K562 (cell line): ENCODE data around the gene PLAC8L1. TPM values are rescaled to one million over a fixed set of nuclear protein-coding genes. Genes with fewer than 3 reads are reported as not detected.
"Not testable (repeated sequence)": the region's sequence is repeated elsewhere in the genome, so short reads cannot be mapped to it uniquely, and the experiment has no call there.

Experiments
- ATAC-seq: fragments of 200-7000 bp; cut with Tn5 transposase; 3 replicates; pipeline ENCODE4 v1.9.1; 2020; ENCODE audit warnings: moderate library complexity
- BruUV-seq: library from RNA; stranded (reverse); fragments of 400-500 nt; replicated peaks from 2 replicates; lab custom pipeline; 2021; lab: Mats Ljungman, UMichigan
- CTCF ChIA-PET: fragments of 300-600 bp; formaldehyde crosslinking; extraction: SDS; loops from one replicate; lab custom pipeline; 2021; ENCODE audit warnings: low intra/inter-chr PET ratio; lab: Yijun Ruan, JAX
- POLR2A ChIA-PET: fragments of 300-600, 350-650 bp; sonication (Branson Sonifier 250); formaldehyde crosslinking; extraction: SDS; loops from one replicate; lab custom pipeline; 2021; ENCODE audit warnings: antibody characterized with exemption, inconsistent platforms; lab: Yijun Ruan, JAX
- DNase-seq, 4 experiments: peaks; one replicate each; pipeline versions ENCODE4 v3.0.0 to v3.0.0-alpha.2; 2011 to 2018; ENCODE audit warnings: low spot score in 3 of 4, mixed read lengths in 3 of 4; ENCODE audit errors: extremely low read depth in 1 of 4
- FAIRE-seq: peaks from 2 replicates; lab custom pipeline; 2011; peaks lifted over from hg19 to GRCh38; lab: Jason Lieb, UNC
- H2AFZ ChIP-seq: 2 replicates; pipeline ENCODE4 v1.6.0; 2011; ENCODE audit warnings: low read depth, low read length, control low read depth, inconsistent platforms
- H3K27ac ChIP-seq: fragments of 200-600 bp; 3 replicates; pipeline ENCODE4 v1.8.0; 2011; ENCODE audit warnings: low read depth, mild to moderate bottlenecking, control low read depth, inconsistent platforms, low read length, moderate library complexity, mixed read lengths; ENCODE audit errors: extremely low read depth
- H3K27me3 ChIP-seq, 2 experiments: fragments of 300-600 bp in 1 of 2; 2 replicates in 1 of 2; 3 replicates in 1 of 2; pipeline versions ENCODE4 v1.6.0 to v1.8.0; 2011; ENCODE audit warnings: inconsistent platforms in 2 of 2, low read length in 2 of 2, mild to moderate bottlenecking in 1 of 2, mixed read lengths in 1 of 2, moderate library complexity in 1 of 2; ENCODE audit not compliant: control insufficient read depth in 2 of 2, insufficient read depth in 2 of 2
- H3K36me3 ChIP-seq: fragments of 300-600 bp; 3 replicates; pipeline ENCODE4 v1.8.0; 2011; ENCODE audit warnings: mild to moderate bottlenecking, low read length, inconsistent platforms; ENCODE audit not compliant: control insufficient read depth, insufficient read depth
- H3K4me1 ChIP-seq, 2 experiments: fragments of 200-600 bp in 1 of 2; replicated peaks in 1 of 2; 2 replicates in 1 of 2; 3 replicates in 1 of 2; pipeline versions ENCODE4 v1.5.1 to v1.8.0; 2011; ENCODE audit warnings: inconsistent platforms in 2 of 2, low read length in 2 of 2, mild to moderate bottlenecking in 1 of 2, mixed read lengths in 1 of 2, moderate library complexity in 1 of 2; ENCODE audit not compliant: control insufficient read depth in 2 of 2, insufficient read depth in 2 of 2
- H3K4me2 ChIP-seq: 2 replicates; pipeline ENCODE4 v1.6.1; 2011; ENCODE audit warnings: low read length, control low read depth, inconsistent platforms, mixed read lengths; ENCODE audit not compliant: insufficient read depth
- H3K4me3 ChIP-seq: fragments of 200-600 bp; sonication (generic), shearing (Covaris generic); 2 replicates; pipeline ENCODE4 v1.5.1; 2016; ENCODE audit warnings: control low read depth, inconsistent platforms
- H3K79me2 ChIP-seq: fragments of 200-600 bp; 3 replicates; pipeline ENCODE4 v1.8.0; 2011; ENCODE audit warnings: low read length, inconsistent platforms; ENCODE audit not compliant: control insufficient read depth, insufficient read depth
- H3K9ac ChIP-seq, 2 experiments: 2 replicates each; pipeline versions ENCODE4 v1.6.0 to v1.6.1; 2011; ENCODE audit warnings: low read depth in 2 of 2, low read length in 2 of 2, control low read depth in 1 of 2, inconsistent platforms in 1 of 2, mild to moderate bottlenecking in 1 of 2, mixed read lengths in 1 of 2; ENCODE audit not compliant: insufficient read depth in 1 of 2
- H3K9me1 ChIP-seq: one replicate; pipeline ENCODE4 v1.6.0; 2011; ENCODE audit warnings: inconsistent platforms, mild to moderate bottlenecking, low read length, moderate library complexity; ENCODE audit not compliant: control insufficient read depth, insufficient read depth
- H3K9me3 ChIP-seq: replicated peaks from 2 replicates; pipeline ENCODE4 v1.5.1; 2011; ENCODE audit warnings: low read depth, low read length, inconsistent platforms; ENCODE audit not compliant: control insufficient read depth, insufficient read depth
- H4K20me1 ChIP-seq: replicated peaks from 2 replicates; pipeline ENCODE4 v1.6.1; 2011; ENCODE audit warnings: low read length, inconsistent platforms, mixed read lengths; ENCODE audit not compliant: control insufficient read depth, insufficient read depth
- BRF1 ChIP-seq: IDR thresholded peaks from 3 replicates; pipeline ENCODE4 v1.6.1; 2011; ENCODE audit warnings: borderline replicate concordance, mild to moderate bottlenecking; ENCODE audit not compliant: insufficient read length; ENCODE audit errors: extremely low read depth
- CAMTA2 ChIP-seq: fragments of 250-450 bp; sonication (Bioruptor Pico); conservative IDR thresholded peaks from 2 replicates; pipeline ENCODE4 v1.5.1; 2022
- CBFA2T3 ChIP-seq: fragments of 450-650 bp; IDR thresholded peaks from 2 replicates; pipeline ENCODE4 v1.6.1; 2017
- CREBBP ChIP-seq: IDR thresholded peaks from one replicate; pipeline ENCODE4 v1.6.1; 2012; ENCODE audit warnings: low read depth, mild to moderate bottlenecking, control low read depth, inconsistent platforms, low read length
- DNMT1 ChIP-seq: fragments of 450-650 bp; IDR thresholded peaks from 2 replicates; pipeline ENCODE4 v1.6.1; 2016; ENCODE audit warnings: antibody characterized with exemption, mild to moderate bottlenecking
- GATA2 ChIP-seq: sonication (generic); formaldehyde crosslinking; IDR thresholded peaks from 2 replicates; pipeline ENCODE4 v1.4.0; 2020; ENCODE audit warnings: mild to moderate bottlenecking, missing genetic modification reagents
- HDAC2 ChIP-seq: fragments of 450-650 bp; IDR thresholded peaks from 2 replicates; pipeline ENCODE4 v1.6.1; 2016; ENCODE audit warnings: mild to moderate bottlenecking
- OTX1 ChIP-seq: fragments of 450-650 bp; formaldehyde crosslinking; IDR thresholded peaks from 2 replicates; pipeline ENCODE4 v1.4.0; 2022; ENCODE audit warnings: mild to moderate bottlenecking
- PHB ChIP-seq: fragments of 250-450 bp; sonication (Bioruptor Pico); IDR thresholded peaks from 2 replicates; pipeline ENCODE4 v1.5.0; 2021
- RBM39 ChIP-seq: fragments of 200-400 bp; formaldehyde crosslinking; optimal IDR thresholded peaks from 2 replicates; pipeline ENCODE3; 2018; ENCODE audit warnings: low read depth, low read length
- SAP30 ChIP-seq: fragments of 200-600 bp; sonication (generic); IDR thresholded peaks from 2 replicates; pipeline ENCODE4 v1.6.1; 2012; ENCODE audit warnings: borderline replicate concordance, low read depth, mild to moderate bottlenecking, moderate library complexity, low read length, control low read depth, inconsistent platforms; ENCODE audit not compliant: insufficient read depth, poor library complexity, severe bottlenecking
- SMC3 ChIP-seq: conservative IDR thresholded peaks from 2 replicates; pipeline ENCODE4 v1.6.1; 2011; ENCODE audit warnings: low read depth, low read length, improper control_type of control experiment; ENCODE audit not compliant: insufficient read depth
- SPI1 ChIP-seq: IDR thresholded peaks from 2 replicates; pipeline ENCODE4 v1.6.1; 2011; ENCODE audit warnings: low read depth, low read length, control low read depth, borderline replicate concordance
- SREBF2 ChIP-seq: sonication (generic); formaldehyde crosslinking; IDR thresholded peaks from 2 replicates; pipeline ENCODE4 v1.4.0; 2020; ENCODE audit warnings: mild to moderate bottlenecking, missing genetic modification reagents
- WHSC1 ChIP-seq: IDR thresholded peaks from one replicate; pipeline ENCODE4 v1.6.1; 2012; ENCODE audit warnings: low read length, control low read depth, inconsistent platforms
- ZFP36 ChIP-seq: fragments of 150-350 bp; IDR thresholded peaks from 2 replicates; pipeline ENCODE4 v1.6.1; 2018; ENCODE audit warnings: low read length, low read depth; ENCODE audit not compliant: partially characterized antibody
- ZNF143 ChIP-seq: sonication (generic); formaldehyde crosslinking; IDR thresholded peaks from 2 replicates; pipeline ENCODE4 v1.9.0; 2022; ENCODE audit warnings: mild to moderate bottlenecking, missing genetic modification reagents
- ZNF146 ChIP-seq: IDR thresholded peaks from one replicate; pipeline ENCODE4 v1.6.1; 2018; ENCODE audit warnings: missing compliant biosample characterization; ENCODE audit not compliant: unreplicated experiment
- ZNF23 ChIP-seq: fragments of 250-450 bp; sonication (Bioruptor Pico); IDR thresholded peaks from 2 replicates; pipeline ENCODE4 v1.4.0; 2020; ENCODE audit warnings: mild to moderate bottlenecking
- ZNF263 ChIP-seq: sonication (generic); formaldehyde crosslinking; IDR thresholded peaks from 2 replicates; pipeline ENCODE4 v1.8.0; 2022; ENCODE audit warnings: mild to moderate bottlenecking, missing genetic modification reagents, borderline replicate concordance
- ZNF584 ChIP-seq: fragments of 200-800 bp; sonication (Bioruptor generic); IDR thresholded peaks from 2 replicates; pipeline ENCODE4 v1.6.1; 2016; ENCODE audit warnings: low read depth, mild to moderate bottlenecking, missing genetic modification characterization, missing compliant biosample characterization
- WGBS: fragments of 100-300 bp; shearing (Covaris generic); methylation state at CpG from one replicate; pipeline ENCODE4 v1.1.6; 2016; ENCODE audit warnings: low coverage, mixed read lengths; ENCODE audit not compliant: insufficient coverage; ENCODE audit errors: missing lambda C conversion rate; 5-methylcytosine and 5-hydroxymethylcytosine counted together
- in situ Hi-C: fragments of 300-500 bp; cut with MboI; formaldehyde crosslinking; loops from 4 replicates; pipeline ENCODE4 v1.15.0; 2018; ENCODE audit warnings: inconsistent platforms, mixed read lengths
- intact Hi-C: fragments of 100-400 bp; cut with micrococcal nuclease; formaldehyde crosslinking; loops from 2 replicates; pipeline ENCODE4 v1.14.2; 2022
- polyA plus RNA-seq, 8 experiments: library from polyadenylated mRNA; depleted of rRNA in 4 of 8; stranded (reverse) in 5 of 8; unstranded in 3 of 8; fragments of >200 nt; fragmentation: Nextera tagmentation in 2 of 8; fragmentation: Illumina TruSeq in 1 of 8; extraction: Ambion mirVana in 2 of 8; extraction: Trizol in 1 of 8; gene quantifications; 2 replicates each; pipeline versions ENCODE4 v1.2.1 to v1.2.3, GENCODE V29; 2011 to 2014; ENCODE audit warnings: inconsistent platforms in 1 of 8, missing spikeins in 1 of 8
- total RNA-seq, 7 experiments: library from RNA; depleted of rRNA in 6 of 7; stranded (reverse); fragments of >200 nt in 6 of 7; fragmentation: Illumina TruSeq in 2 of 7; extraction: Trizol in 2 of 7; gene quantifications; 2 replicates each; pipeline versions ENCODE4 v1.2.1 to v1.2.3, GENCODE V29; 2011 to 2021; ENCODE audit warnings: low replicate concordance in 1 of 7

PLAC8L1 gene
- total and polyA plus RNA-seq, 9 of the 15 experiments (the other 6 are each of a cell fraction or from before 2014, with no cell fraction given): 0.10 to 0.43 (median 0.26) TPM; not detected in 3

DNA sequence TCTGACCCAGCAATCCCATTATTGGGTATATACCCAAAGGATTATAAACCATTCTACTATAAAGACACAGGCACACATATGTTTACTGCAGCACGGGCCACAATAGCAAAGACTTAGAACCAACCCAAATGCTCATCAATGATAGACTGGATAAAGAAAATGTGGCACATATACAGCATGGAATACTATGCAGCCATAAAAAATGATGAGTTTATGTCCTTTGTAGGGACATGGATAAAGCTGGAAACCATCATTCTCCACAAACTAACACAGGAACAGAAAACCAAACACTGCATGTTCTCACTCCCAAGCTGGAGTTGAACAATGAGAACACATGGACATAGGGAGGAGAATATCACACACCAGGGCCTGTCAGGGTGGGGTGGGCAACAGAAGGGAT, 16.1 kb upstream of the PLAC8L1 start:
- DNase-seq, H3K9me1 ChIP-seq, FAIRE-seq, H3K4me2 ChIP-seq, H3K27me3 ChIP-seq, ATAC-seq, BruUV-seq, H3K4me1 ChIP-seq, H3K27ac ChIP-seq, H3K79me2 ChIP-seq, H3K9me3 ChIP-seq, intact Hi-C loops, CTCF ChIA-PET, in situ Hi-C loops, H3K9ac ChIP-seq, H2AFZ ChIP-seq, H3K4me3 ChIP-seq, H4K20me1 ChIP-seq: not testable (repeated sequence)
- WGBS: 88% methylated on average over 1 of the region's 1 CpG
- POLR2A ChIA-PET: interaction anchor here (1.0 to 2.4 kb wide), 2 partner anchors 9 to 12 kb away, joined by 3 to 8 read pairs; no protein-coding TSS in a partner anchor
- peaks cover 99% of the 10 kb centered on the region for H3K36me3 ChIP-seq
- TF ChIP-seq ZNF146 (CRISPR knock-in tag): peak; percentile 77

DNA sequence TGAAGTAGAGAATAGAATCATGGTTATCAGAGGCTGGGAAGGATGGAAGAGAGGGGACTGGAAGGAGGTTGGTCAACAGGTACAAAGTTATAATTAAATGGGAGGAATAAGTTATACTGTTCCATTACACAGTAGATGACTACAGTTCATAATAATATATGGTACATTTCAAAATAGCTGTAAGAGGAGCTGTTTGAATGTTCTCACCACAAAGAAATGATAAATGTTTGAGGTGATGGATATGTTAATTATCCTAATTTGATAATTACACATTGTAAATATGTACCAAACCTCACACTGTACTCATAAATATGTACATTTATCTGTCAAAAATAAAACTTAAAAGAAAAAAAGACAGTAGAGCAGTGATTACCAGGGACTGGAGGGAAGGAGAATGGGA, 12.9 kb upstream of the PLAC8L1 start:
- ATAC-seq: no peak
- FAIRE-seq: no peak
- peaks cover 90% of the 10 kb centered on the region for H3K36me3 ChIP-seq
- no peaks in the 10 kb centered on the region for H4K20me1 ChIP-seq
- TF ChIP-seq CBFA2T3: no peak
- TF ChIP-seq ZNF143 (CRISPR knock-in tag): no peak
- TF ChIP-seq CAMTA2 (CRISPR knock-in tag): no peak
- TF ChIP-seq ZNF263 (CRISPR knock-in tag): no peak
- no peak for TF ChIP-seq WHSC1
- no peak for TF ChIP-seq BRF1
- TF ChIP-seq ZFP36: no peak
- TF ChIP-seq SREBF2 (CRISPR knock-in tag): no peak
- TF ChIP-seq OTX1 (CRISPR knock-in tag): no peak
- TF ChIP-seq SMC3: no peak
- TF ChIP-seq SPI1: no peak
- TF ChIP-seq HDAC2: no peak
- no peak for TF ChIP-seq ZNF584
- TF ChIP-seq CREBBP: no peak
- no peak for TF ChIP-seq ZNF23 (CRISPR knock-in tag)
- no peak for TF ChIP-seq DNMT1
- no peak for TF ChIP-seq PHB (CRISPR knock-in tag)
- no peak for TF ChIP-seq GATA2 (CRISPR knock-in tag)
- TF ChIP-seq SAP30: no peak
- TF ChIP-seq RBM39: no peak
- no peaks in the 10 kb centered on the region for H3K27me3 ChIP-seq
- no peak overlapping the region for H3K9ac ChIP-seq
- H3K27ac ChIP-seq: no peak overlapping the region
- no TSS peak for BruUV-seq
- no peak overlapping the region for H2AFZ ChIP-seq
- ChIA-PET CTCF (no interaction called here), POLR2A (no interaction called here)
- intact Hi-C loops (no loop called here), in situ Hi-C loops (no loop called here)
- no peaks in the 10 kb centered on the region for H3K4me1 ChIP-seq
- no peaks in the 10 kb centered on the region for H3K9me1 ChIP-seq
- no peak for DNase-seq
- no peak overlapping the region for H3K4me3 ChIP-seq
- H3K4me2 ChIP-seq: no peak overlapping the region
- H3K79me2 ChIP-seq: no peaks in the 10 kb centered on the region
- no peaks in the 10 kb centered on the region for H3K9me3 ChIP-seq
